Sigmoid colon (tissue), 7 donors: ENCODE measurements around the gene RNFT1. TPM values are rescaled to one million over a fixed set of nuclear protein-coding genes. Genes with fewer than 3 reads are reported as not detected.
"Not testable (repeated sequence)": the region's sequence is repeated elsewhere in the genome, so short reads cannot be mapped to it uniquely, and the experiment has no call there.

ENCODE experiments used
- DNase-seq: peaks from one replicate; pipeline ENCODE4 v3.0.0-alpha.2; 2019
- H3K27ac ChIP-seq, 4 donors: fragments of 200-600 bp; sonication (generic); one replicate each; pipeline ENCODE4 v1.5.1; 2016 to 2019; ENCODE audit warnings: mild to moderate bottlenecking in 1 of 4
- H3K27me3 ChIP-seq, 3 donors: fragments of 200-600 bp; sonication (generic); one replicate each; pipeline ENCODE4 v1.5.1; 2019; ENCODE audit warnings: mild to moderate bottlenecking in 1 of 3
- H3K36me3 ChIP-seq, 4 donors: fragments of 200-600 bp; sonication (generic); one replicate each; pipeline ENCODE4 v1.5.1; 2016 to 2019
- H3K4me1 ChIP-seq, 4 donors: fragments of 200-600 bp; sonication (generic); one replicate each; pipeline ENCODE4 v1.5.1; 2017 to 2019
- H3K4me3 ChIP-seq, 4 donors: fragments of 200-600 bp; sonication (generic); one replicate each; pipeline ENCODE4 v1.5.1; 2017 to 2019; ENCODE audit warnings: mild to moderate bottlenecking in 2 of 4, moderate library complexity in 1 of 4
- H3K9me3 ChIP-seq, 4 donors: fragments of 200-600 bp in 3 of 4; sonication (generic) in 3 of 4; one replicate each; pipeline versions ENCODE4 v1.5.1 to v1.6.1; 2013 to 2019
- CTCF ChIP-seq, 4 experiments: fragments of 450-650 bp in 3 of 4; fragments of 200-600 bp in 1 of 4; IDR thresholded peaks; one replicate each; pipeline ENCODE4 v1.5.1; 2016 to 2019; ENCODE audit warnings: antibody characterized with exemption in 4 of 4, mild to moderate bottlenecking in 3 of 4, moderate library complexity in 2 of 4
- EP300 ChIP-seq, 4 donors: sonication (generic); formaldehyde crosslinking; IDR thresholded peaks; one replicate each; pipeline ENCODE4 v1.6.1; 2017; ENCODE audit warnings: antibody characterized with exemption in 4 of 4
- POLR2A ChIP-seq, 2 donors: fragments of 450-650 bp; IDR thresholded peaks; one replicate each; pipeline ENCODE4 v1.6.1; 2016; ENCODE audit warnings: antibody characterized with exemption in 2 of 2, mild to moderate bottlenecking in 2 of 2, moderate library complexity in 2 of 2
- POLR2AphosphoS5 ChIP-seq, 4 donors: sonication (generic); formaldehyde crosslinking; IDR thresholded peaks; one replicate each; pipeline ENCODE4 v1.6.1; 2017; ENCODE audit warnings: antibody characterized with exemption in 4 of 4
- WGBS, 2 donors: extraction: QIAGEN DNeasy Blood & Tissue Kit; methylation state at CpG; one replicate each; pipeline ENCODE4 v1.1.7; 2013; 5-methylcytosine and 5-hydroxymethylcytosine counted together
- intact Hi-C: fragments of 100-400 bp; cut with DNase I; formaldehyde crosslinking; loops from one replicate; pipeline ENCODE4 v1.15.1; 2023
- polyA plus RNA-seq, 3 donors: library from polyadenylated mRNA; stranded (reverse); fragments of 200-250 nt; gene quantifications; one replicate each; pipeline ENCODE4 v1.2.3, GENCODE V29; 2013
- total RNA-seq, 4 donors: library from RNA; depleted of rRNA; stranded (reverse); fragments of >200 nt; gene quantifications; one replicate each; pipeline ENCODE4 v1.1.0, GENCODE V29; 2016
- donor health status: healthy with polysubstance abuse.
- donor health status: Bipolar disorder and iron deficiency.
- donor health status: healthy.

The RNFT1 gene
- total and polyA plus RNA-seq, 7 donors: 7.9 to 17.9 (median 14.7) TPM

- DNase-seq: no peak
- H3K4me3 ChIP-seq: no peak overlapping the region
- 97 to 100% methylated on average over 1 of the region's 1 CpG for WGBS, 2 donors
- no peak overlapping the region for H3K27ac ChIP-seq
- no peaks in the 10 kb centered on the region for H3K9me3 ChIP-seq
- H3K27me3 ChIP-seq: no peaks in the 10 kb centered on the region
- no peak for TF ChIP-seq POLR2AphosphoS5 (IDR thresholded peaks at IDR 0.05)
- TF ChIP-seq EP300 (IDR thresholded peaks at IDR 0.05): no peak
- TF ChIP-seq CTCF (IDR thresholded peaks at IDR 0.05): no peak
- TF ChIP-seq POLR2A (IDR thresholded peaks at IDR 0.05): no peak
- no peaks in the 10 kb centered on the region for H3K36me3 ChIP-seq
- intact Hi-C loops: no loop called here
- no peaks in the 10 kb centered on the region for H3K4me1 ChIP-seq
Measured at GRCh38 chr17:59972778-59973177, 8.2 kb upstream of the RNFT1 start.

GRCh38 chr17:59971771-59972170 is 7.2 kb upstream of the RNFT1 start:
- H3K27ac ChIP-seq, DNase-seq, H3K9me3 ChIP-seq, H3K36me3 ChIP-seq, H3K4me1 ChIP-seq, H3K4me3 ChIP-seq, intact Hi-C loops, H3K27me3 ChIP-seq: not testable (repeated sequence)
- 86 to 87% methylated on average over 2 of the region's 2 CpGs for WGBS, 2 donors

GRCh38 chr17:59963738-59964481 is 630 bp downstream of the RNFT1 start:
- Histone ChIP-seq H3K9me3 (no peaks in the 10 kb centered on the region), H3K27me3 (no peaks in the 10 kb centered on the region), H3K36me3 (no peaks in the 10 kb centered on the region), H3K27ac (peak overlapping the region; percentile 93 to 97 (median 94)), H3K4me1 (peaks cover 0 to 18% (median 17%) of the 10 kb centered on the region in 4 donors), H3K4me3 (peak overlapping the region; percentile 71 to 88 (median 85))
- DNase-seq: peak; percentile 73
- intact Hi-C loops: loop anchor here (5.0 to 10.0 kb wide), 2 partner anchors 73 to 219 kb away; no protein-coding TSS in a partner anchor
- 1 to 3% methylated on average over 21 of the region's 21 CpGs for WGBS, 2 donors
- TF ChIP-seq POLR2AphosphoS5 (IDR thresholded peaks at IDR 0.05): peak in 1 of 4 donors; percentile 7
- no peak for TF ChIP-seq CTCF (IDR thresholded peaks at IDR 0.05)

- Histone ChIP-seq H3K9me3 (no peaks in the 10 kb centered on the region), H3K4me3 (no peak overlapping the region), H3K4me1 (peaks cover 0 to 18% (median 17%) of the 10 kb centered on the region in 4 donors), H3K27me3 (no peaks in the 10 kb centered on the region), H3K27ac (no peak overlapping the region), H3K36me3 (peaks cover 0 to 6% (median 0%) of the 10 kb centered on the region in 4 donors)
- intact Hi-C loops: loop anchor here (5.0 to 10.0 kb wide), 2 partner anchors 74 to 218 kb away; no protein-coding TSS in a partner anchor
- DNase-seq: no peak
- 89 to 94% methylated on average over 6 of the region's 6 CpGs for WGBS, 2 donors
- no peak for TF ChIP-seq CTCF (IDR thresholded peaks at IDR 0.05)
- TF ChIP-seq EP300 (IDR thresholded peaks at IDR 0.05): no peak
- TF ChIP-seq POLR2AphosphoS5 (IDR thresholded peaks at IDR 0.05): no peak
- no peak for TF ChIP-seq POLR2A (IDR thresholded peaks at IDR 0.05)
Measured at GRCh38 chr17:59962739-59963318, 1.7 kb downstream of the RNFT1 start.

GRCh38 chr17:59959574-59959973 is 5.0 kb downstream of the RNFT1 start:
- Histone ChIP-seq H3K36me3 (peaks cover 0 to 28% (median 4%) of the 10 kb centered on the region in 4 donors), H3K4me1 (peaks cover 0 to 14% (median 12%) of the 10 kb centered on the region in 4 donors)
- DNase-seq, intact Hi-C loops, H3K9me3 ChIP-seq, H3K4me3 ChIP-seq, H3K27ac ChIP-seq, H3K27me3 ChIP-seq: not testable (repeated sequence)
- 96 to 97% methylated on average over 8 of the region's 8 CpGs for WGBS, 2 donors
